Liver (tissue), 3 donors: ENCODE results near the gene KRTAP26-1.

Experiments
- NR2F2 ChIP-seq: IDR thresholded peaks from 2 replicates; pipeline ENCODE4 v1.6.1; 2016; ENCODE audit warnings: antibody characterized with exemption
- SP1 ChIP-seq: IDR thresholded peaks from 2 replicates; pipeline ENCODE4 v1.6.1; 2018; ENCODE audit warnings: antibody characterized with exemption, mild to moderate bottlenecking
- TAF1 ChIP-seq: conservative IDR thresholded peaks from 2 replicates; pipeline ENCODE4 v1.6.1; 2016; ENCODE audit warnings: antibody characterized with exemption, mild to moderate bottlenecking
- YY1 ChIP-seq: IDR thresholded peaks from 2 replicates; pipeline ENCODE4 v1.6.1; 2016; ENCODE audit warnings: antibody characterized with exemption, mild to moderate bottlenecking
- TF ChIP-seq, protein P1 (sequence below): fragments of 150-350 bp; IDR thresholded peaks from 2 replicates; pipeline ENCODE4 v1.5.1; 2017; ENCODE audit warnings: improper control_type of control experiment, low read depth, low read length; ENCODE audit not compliant: missing input control
- TF ChIP-seq, protein P2 (sequence below): IDR thresholded peaks from 2 replicates; pipeline ENCODE4 v1.6.1; 2016; ENCODE audit warnings: antibody characterized with exemption
- TF ChIP-seq, protein P3 (sequence below): IDR thresholded peaks from 2 replicates; pipeline ENCODE4 v1.6.1; 2016; ENCODE audit warnings: antibody characterized with exemption
- TF ChIP-seq, protein P4 (sequence below): IDR thresholded peaks from 2 replicates; pipeline ENCODE4 v1.6.1; 2016; ENCODE audit warnings: antibody characterized with exemption, mild to moderate bottlenecking
- TF ChIP-seq, protein P5 (sequence below): IDR thresholded peaks from 2 replicates; pipeline ENCODE4 v1.6.1; 2016; ENCODE audit warnings: antibody characterized with exemption
- donor health status: healthy.
- donor health status: healthy.

DNA sequence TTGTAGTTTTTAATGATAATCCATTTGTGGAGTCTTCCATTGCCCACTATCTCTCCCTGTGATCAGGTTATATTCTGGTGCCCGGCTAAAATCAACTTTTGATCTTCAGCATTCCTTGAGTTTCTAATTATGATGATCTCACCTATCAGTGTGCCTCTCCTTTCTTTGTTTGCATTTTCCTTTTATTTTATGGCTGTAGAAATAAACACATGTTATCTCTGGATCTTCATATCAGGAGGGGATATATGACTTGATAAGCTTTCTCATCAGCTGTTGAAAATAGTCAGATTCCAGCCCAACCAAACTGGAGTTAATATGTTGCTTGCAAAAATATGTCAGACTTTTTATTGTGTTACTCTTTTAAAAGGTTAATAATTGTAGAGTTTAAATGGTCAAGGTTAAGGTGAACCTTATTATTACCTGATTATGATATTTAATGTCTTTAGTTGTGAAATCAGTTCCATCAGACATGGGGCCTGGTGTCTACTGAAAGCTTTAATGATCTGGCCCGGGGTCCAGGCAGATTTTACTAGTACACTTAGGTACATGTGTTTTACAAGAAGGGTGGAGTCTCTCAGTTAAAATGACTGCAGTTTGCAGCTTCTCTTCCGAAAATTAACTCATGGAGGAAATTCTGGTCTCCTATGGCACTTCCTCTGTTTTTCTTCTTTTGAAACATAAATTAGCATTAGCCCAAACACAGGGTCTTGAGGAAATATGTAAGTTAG, 50.1 kb downstream of the KRTAP26-1 start:
- TF ChIP-seq, protein P1, sequence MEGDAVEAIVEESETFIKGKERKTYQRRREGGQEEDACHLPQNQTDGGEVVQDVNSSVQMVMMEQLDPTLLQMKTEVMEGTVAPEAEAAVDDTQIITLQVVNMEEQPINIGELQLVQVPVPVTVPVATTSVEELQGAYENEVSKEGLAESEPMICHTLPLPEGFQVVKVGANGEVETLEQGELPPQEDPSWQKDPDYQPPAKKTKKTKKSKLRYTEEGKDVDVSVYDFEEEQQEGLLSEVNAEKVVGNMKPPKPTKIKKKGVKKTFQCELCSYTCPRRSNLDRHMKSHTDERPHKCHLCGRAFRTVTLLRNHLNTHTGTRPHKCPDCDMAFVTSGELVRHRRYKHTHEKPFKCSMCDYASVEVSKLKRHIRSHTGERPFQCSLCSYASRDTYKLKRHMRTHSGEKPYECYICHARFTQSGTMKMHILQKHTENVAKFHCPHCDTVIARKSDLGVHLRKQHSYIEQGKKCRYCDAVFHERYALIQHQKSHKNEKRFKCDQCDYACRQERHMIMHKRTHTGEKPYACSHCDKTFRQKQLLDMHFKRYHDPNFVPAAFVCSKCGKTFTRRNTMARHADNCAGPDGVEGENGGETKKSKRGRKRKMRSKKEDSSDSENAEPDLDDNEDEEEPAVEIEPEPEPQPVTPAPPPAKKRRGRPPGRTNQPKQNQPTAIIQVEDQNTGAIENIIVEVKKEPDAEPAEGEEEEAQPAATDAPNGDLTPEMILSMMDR = no peak
- TF ChIP-seq, protein P2, sequence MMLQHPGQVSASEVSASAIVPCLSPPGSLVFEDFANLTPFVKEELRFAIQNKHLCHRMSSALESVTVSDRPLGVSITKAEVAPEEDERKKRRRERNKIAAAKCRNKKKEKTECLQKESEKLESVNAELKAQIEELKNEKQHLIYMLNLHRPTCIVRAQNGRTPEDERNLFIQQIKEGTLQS = no peak
- TF ChIP-seq SP1 = no peak
- TF ChIP-seq, protein P3, sequence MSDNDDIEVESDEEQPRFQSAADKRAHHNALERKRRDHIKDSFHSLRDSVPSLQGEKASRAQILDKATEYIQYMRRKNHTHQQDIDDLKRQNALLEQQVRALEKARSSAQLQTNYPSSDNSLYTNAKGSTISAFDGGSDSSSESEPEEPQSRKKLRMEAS = no peak
- no peak for TF ChIP-seq NR2F2
- no peak for TF ChIP-seq YY1
- no peak for TF ChIP-seq TAF1
- TF ChIP-seq, protein P4, sequence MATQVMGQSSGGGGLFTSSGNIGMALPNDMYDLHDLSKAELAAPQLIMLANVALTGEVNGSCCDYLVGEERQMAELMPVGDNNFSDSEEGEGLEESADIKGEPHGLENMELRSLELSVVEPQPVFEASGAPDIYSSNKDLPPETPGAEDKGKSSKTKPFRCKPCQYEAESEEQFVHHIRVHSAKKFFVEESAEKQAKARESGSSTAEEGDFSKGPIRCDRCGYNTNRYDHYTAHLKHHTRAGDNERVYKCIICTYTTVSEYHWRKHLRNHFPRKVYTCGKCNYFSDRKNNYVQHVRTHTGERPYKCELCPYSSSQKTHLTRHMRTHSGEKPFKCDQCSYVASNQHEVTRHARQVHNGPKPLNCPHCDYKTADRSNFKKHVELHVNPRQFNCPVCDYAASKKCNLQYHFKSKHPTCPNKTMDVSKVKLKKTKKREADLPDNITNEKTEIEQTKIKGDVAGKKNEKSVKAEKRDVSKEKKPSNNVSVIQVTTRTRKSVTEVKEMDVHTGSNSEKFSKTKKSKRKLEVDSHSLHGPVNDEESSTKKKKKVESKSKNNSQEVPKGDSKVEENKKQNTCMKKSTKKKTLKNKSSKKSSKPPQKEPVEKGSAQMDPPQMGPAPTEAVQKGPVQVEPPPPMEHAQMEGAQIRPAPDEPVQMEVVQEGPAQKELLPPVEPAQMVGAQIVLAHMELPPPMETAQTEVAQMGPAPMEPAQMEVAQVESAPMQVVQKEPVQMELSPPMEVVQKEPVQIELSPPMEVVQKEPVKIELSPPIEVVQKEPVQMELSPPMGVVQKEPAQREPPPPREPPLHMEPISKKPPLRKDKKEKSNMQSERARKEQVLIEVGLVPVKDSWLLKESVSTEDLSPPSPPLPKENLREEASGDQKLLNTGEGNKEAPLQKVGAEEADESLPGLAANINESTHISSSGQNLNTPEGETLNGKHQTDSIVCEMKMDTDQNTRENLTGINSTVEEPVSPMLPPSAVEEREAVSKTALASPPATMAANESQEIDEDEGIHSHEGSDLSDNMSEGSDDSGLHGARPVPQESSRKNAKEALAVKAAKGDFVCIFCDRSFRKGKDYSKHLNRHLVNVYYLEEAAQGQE = no peak
- TF ChIP-seq, protein P5, sequence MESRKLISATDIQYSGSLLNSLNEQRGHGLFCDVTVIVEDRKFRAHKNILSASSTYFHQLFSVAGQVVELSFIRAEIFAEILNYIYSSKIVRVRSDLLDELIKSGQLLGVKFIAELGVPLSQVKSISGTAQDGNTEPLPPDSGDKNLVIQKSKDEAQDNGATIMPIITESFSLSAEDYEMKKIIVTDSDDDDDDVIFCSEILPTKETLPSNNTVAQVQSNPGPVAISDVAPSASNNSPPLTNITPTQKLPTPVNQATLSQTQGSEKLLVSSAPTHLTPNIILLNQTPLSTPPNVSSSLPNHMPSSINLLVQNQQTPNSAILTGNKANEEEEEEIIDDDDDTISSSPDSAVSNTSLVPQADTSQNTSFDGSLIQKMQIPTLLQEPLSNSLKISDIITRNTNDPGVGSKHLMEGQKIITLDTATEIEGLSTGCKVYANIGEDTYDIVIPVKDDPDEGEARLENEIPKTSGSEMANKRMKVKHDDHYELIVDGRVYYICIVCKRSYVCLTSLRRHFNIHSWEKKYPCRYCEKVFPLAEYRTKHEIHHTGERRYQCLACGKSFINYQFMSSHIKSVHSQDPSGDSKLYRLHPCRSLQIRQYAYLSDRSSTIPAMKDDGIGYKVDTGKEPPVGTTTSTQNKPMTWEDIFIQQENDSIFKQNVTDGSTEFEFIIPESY = no peak
